Thyroid gland (tissue), 4 donors: ENCODE data around the gene DALRD3. TPM values are rescaled to one million over a fixed set of nuclear protein-coding genes. Genes with fewer than 3 reads are reported as not detected.

ENCODE experiments used
- DNase-seq, 2 donors: peaks; one replicate each; pipeline ENCODE4 v3.0.0-alpha.2; 2019
- H3K27ac ChIP-seq, 3 donors: fragments of 200-600 bp; sonication (generic); 1 replicate in 2 of 3; 2 replicates in 1 of 3; pipeline ENCODE4 v1.5.1; 2016 to 2019; ENCODE audit warnings: mild to moderate bottlenecking in 1 of 3, moderate library complexity in 1 of 3
- H3K27me3 ChIP-seq: fragments of 200-600 bp; sonication (generic); one replicate; pipeline ENCODE4 v1.5.1; 2019
- H3K36me3 ChIP-seq, 2 donors: fragments of 200-600 bp; sonication (generic); one replicate each; pipeline ENCODE4 v1.5.1; 2016 to 2019
- H3K4me1 ChIP-seq, 2 donors: fragments of 200-600 bp; sonication (generic); one replicate each; pipeline ENCODE4 v1.5.1; 2017 to 2019
- H3K4me3 ChIP-seq, 3 donors: fragments of 200-600 bp; sonication (generic); replicated peaks in 1 of 3; 1 replicate in 2 of 3; 2 replicates in 1 of 3; pipeline ENCODE4 v1.5.1; 2016; ENCODE audit warnings: mild to moderate bottlenecking in 1 of 3
- H3K9me3 ChIP-seq: fragments of 200-600 bp; sonication (generic); one replicate; pipeline ENCODE4 v1.5.1; 2017
- POLR2A ChIP-seq, 2 donors: fragments of 450-650 bp; IDR thresholded peaks; one replicate each; pipeline ENCODE4 v1.6.1; 2017; ENCODE audit warnings: antibody characterized with exemption in 2 of 2, mild to moderate bottlenecking in 2 of 2, moderate library complexity in 1 of 2
- whole genome bisulfite sequencing, 2 donors: methylation state at CpG; one replicate each; pipeline ENCODE4 v1.1.5; 2017; 5-methylcytosine and 5-hydroxymethylcytosine counted together
- intact Hi-C: fragments of 100-400 bp; cut with DNase I; formaldehyde crosslinking; loops from one replicate; pipeline ENCODE4 v1.15.1; 2023
- total RNA-seq, 4 donors: library from RNA; depleted of rRNA; stranded (reverse); fragments of >200 nt; gene quantifications; one replicate each; pipeline ENCODE4 v1.2.3, GENCODE V29; 2016
- TF ChIP-seq, protein P1 (sequence below), 6 experiments: fragments of 200-600 bp in 3 of 6; fragments of 450-650 bp in 3 of 6; sonication (generic) in 3 of 6; IDR thresholded peaks; one replicate each; pipeline ENCODE4 v1.5.1; 2016 to 2019; ENCODE audit warnings: antibody characterized with exemption in 6 of 6, mild to moderate bottlenecking in 2 of 6, inconsistent platforms in 1 of 6, moderate library complexity in 1 of 6

DALRD3 gene
- total RNA-seq, 4 donors from 2014 or later: 43.1 to 91.4 (median 60.0) TPM

DNA sequence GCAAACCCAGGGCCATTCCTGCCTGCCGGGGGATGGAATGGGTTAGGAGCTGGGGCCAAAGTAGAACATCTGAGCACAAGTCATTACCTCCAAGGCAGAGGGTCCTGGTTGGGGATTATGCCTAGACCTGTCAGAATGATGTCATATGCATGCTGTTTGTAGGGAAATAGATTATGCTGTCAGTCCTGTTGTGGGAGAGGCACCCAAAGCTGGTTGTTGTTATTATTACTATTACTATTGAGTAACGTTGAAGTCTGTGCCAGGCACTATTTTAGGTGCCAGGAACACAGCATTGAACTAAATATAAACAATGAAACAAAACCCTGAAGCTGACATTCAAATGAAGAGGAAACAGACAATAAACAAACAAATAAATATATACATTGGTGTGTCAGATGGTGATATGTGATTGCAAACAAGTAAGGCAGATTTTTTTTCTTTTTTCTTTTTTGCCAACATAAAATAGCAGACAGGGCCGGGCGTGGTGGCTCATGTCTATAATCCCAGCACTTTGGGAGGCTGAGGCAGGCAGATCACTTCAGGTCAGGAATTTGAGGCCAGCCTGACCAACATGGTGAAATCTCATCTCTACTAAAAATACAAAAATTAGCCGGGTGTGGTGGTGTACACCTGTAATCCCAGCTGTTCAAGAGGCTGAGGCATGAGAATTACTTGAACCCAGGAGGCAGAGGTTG is 26.4 kb downstream of the DALRD3 start:
- no peak overlapping the region for H3K4me3 ChIP-seq
- H3K9me3 ChIP-seq: no peaks in the 10 kb centered on the region
- intact Hi-C loops: no loop called here
- H3K27ac ChIP-seq: no peak overlapping the region
- DNase-seq: no peak
- whole genome bisulfite sequencing, 2 donors: 74 to 76% methylated on average over 5 of the region's 5 CpGs
- TF ChIP-seq, protein P1, sequence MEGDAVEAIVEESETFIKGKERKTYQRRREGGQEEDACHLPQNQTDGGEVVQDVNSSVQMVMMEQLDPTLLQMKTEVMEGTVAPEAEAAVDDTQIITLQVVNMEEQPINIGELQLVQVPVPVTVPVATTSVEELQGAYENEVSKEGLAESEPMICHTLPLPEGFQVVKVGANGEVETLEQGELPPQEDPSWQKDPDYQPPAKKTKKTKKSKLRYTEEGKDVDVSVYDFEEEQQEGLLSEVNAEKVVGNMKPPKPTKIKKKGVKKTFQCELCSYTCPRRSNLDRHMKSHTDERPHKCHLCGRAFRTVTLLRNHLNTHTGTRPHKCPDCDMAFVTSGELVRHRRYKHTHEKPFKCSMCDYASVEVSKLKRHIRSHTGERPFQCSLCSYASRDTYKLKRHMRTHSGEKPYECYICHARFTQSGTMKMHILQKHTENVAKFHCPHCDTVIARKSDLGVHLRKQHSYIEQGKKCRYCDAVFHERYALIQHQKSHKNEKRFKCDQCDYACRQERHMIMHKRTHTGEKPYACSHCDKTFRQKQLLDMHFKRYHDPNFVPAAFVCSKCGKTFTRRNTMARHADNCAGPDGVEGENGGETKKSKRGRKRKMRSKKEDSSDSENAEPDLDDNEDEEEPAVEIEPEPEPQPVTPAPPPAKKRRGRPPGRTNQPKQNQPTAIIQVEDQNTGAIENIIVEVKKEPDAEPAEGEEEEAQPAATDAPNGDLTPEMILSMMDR (IDR thresholded peaks at IDR 0.05): no peak
- TF ChIP-seq POLR2A (IDR thresholded peaks at IDR 0.05): no peak
- peaks cover 16 to 18% of the 10 kb centered on the region in 2 donors for H3K4me1 ChIP-seq
- peaks cover 0 to 5% of the 10 kb centered on the region in 2 donors for H3K36me3 ChIP-seq
- no peaks in the 10 kb centered on the region for H3K27me3 ChIP-seq

DNA sequence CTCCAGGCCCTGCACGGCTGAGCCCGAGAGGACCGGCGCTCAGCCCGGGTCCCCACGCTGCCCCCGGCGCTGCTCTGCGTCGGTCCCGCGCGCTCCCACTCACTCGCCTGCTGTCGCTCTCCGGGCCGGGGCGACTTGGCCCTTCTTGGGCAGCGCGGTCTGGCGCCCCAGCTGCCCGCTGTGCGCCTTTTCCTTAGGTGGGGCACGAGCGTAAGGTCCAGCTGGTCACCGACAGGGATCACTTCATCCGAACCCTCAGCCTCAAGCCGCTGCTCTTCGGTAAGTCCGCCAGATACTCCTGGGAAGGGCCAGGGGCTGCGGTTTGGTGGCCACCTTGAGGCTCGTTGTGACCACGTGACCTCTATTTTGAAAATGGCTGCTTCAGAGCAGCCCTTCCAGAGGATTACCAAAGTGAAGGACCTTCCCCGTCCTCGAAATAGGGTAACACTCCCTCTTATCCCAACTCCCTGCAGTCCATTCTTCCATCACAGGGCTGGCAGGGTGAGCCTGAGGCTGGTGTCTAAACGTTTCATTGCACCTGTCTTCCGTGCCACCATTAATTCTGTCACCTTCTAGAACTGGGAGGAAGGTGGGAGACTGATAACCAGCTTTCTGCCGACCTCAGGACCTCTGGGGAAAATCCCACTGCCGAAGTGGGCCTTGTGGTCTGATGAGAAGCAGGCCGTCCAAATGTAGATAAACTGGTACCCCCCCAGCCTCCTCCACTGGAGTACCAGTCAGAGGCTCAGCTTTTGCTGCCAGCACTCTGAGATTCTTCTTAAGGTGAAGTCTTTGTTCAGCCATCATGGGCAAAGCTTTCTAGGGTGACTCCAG is 27.5 kb downstream of the DALRD3 start:
- H3K36me3 ChIP-seq: peaks cover 0 to 8% of the 10 kb centered on the region in 2 donors
- peak; percentile 26 to 38 for DNase-seq
- TF ChIP-seq, protein P1 (IDR thresholded peaks at IDR 0.05): no peak
- no peak for TF ChIP-seq POLR2A (IDR thresholded peaks at IDR 0.05)
- peaks cover 16 to 18% of the 10 kb centered on the region in 2 donors for H3K4me1 ChIP-seq
- H3K4me3 ChIP-seq: peak overlapping the region; percentile 40 to 80 (median 64)
- no peaks in the 10 kb centered on the region for H3K9me3 ChIP-seq
- intact Hi-C loops: no loop called here
- H3K27me3 ChIP-seq: no peaks in the 10 kb centered on the region
- 6 to 8% methylated on average over 20 to 28 of the region's 40 CpGs for WGBS, 2 donors
- peak overlapping the region; percentile 53 to 83 (median 81) for H3K27ac ChIP-seq

DNA sequence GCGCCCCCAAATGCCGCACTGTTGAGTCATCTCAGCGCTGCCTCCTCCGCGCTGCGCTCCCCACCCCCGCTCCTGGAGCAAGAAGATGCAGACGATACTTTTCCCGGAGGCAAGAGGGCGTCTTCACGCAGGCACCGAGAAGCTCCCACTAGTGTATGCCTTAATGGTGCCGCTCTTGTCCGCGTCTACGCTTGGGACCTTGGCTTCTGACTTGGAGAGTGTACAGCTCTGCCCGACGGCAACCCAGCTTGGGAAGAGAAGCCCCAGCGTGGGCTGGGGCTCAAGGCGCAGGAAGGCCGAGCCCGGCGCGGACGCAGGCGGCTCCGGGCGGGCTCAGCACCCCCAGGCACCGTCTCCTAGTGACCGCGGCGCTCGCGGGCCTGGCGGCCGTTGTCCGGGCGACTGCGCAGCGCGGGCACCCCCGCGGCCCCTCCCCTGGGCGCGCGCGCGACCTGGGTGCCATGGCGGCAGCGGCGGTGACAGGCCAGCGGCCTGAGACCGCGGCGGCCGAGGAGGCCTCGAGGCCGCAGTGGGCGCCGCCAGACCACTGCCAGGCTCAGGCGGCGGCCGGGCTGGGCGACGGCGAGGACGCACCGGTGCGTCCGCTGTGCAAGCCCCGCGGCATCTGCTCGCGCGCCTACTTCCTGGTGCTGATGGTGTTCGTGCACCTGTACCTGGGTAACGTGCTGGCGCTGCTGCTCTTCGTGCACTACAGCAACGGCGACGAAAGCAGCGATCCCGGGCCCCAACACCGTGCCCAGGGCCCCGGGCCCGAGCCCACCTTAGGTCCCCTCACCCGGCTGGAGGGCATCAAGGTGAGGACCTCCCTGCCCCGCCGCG is 28.4 kb downstream of the DALRD3 start, which contains the start of gene P4HTM:
P4HTM (plus strand) TSS at position 446 of the 840 bp plus-strand sequence; CDS start at position 462, 16 bp downstream.
- 0% methylated on average over 26 of the region's 91 CpGs; no CpG with 5 or more reads in 1 of the 2 donors for WGBS, 2 donors
- TF ChIP-seq, protein P1 (IDR thresholded peaks at IDR 0.05): peak in 2 of 6 experiments; percentile 34 to 36
- TF ChIP-seq POLR2A (IDR thresholded peaks at IDR 0.05): peak; percentile 20 to 47
- Histone ChIP-seq H3K27me3 (no peaks in the 10 kb centered on the region), H3K27ac (peak within 1 kb of the TSS; percentile 81 to 83 (median 82)), H3K4me1 (peaks cover 16 to 18% of the 10 kb centered on the region in 2 donors), H3K36me3 (peaks cover 0 to 7% of the 10 kb centered on the region in 2 donors), H3K9me3 (no peaks in the 10 kb centered on the region), H3K4me3 (peak within 1 kb of the TSS; percentile 40 to 80 (median 64))
- peak; percentile 88 to 89 for DNase-seq
- intact Hi-C loops: no loop called here

DNA sequence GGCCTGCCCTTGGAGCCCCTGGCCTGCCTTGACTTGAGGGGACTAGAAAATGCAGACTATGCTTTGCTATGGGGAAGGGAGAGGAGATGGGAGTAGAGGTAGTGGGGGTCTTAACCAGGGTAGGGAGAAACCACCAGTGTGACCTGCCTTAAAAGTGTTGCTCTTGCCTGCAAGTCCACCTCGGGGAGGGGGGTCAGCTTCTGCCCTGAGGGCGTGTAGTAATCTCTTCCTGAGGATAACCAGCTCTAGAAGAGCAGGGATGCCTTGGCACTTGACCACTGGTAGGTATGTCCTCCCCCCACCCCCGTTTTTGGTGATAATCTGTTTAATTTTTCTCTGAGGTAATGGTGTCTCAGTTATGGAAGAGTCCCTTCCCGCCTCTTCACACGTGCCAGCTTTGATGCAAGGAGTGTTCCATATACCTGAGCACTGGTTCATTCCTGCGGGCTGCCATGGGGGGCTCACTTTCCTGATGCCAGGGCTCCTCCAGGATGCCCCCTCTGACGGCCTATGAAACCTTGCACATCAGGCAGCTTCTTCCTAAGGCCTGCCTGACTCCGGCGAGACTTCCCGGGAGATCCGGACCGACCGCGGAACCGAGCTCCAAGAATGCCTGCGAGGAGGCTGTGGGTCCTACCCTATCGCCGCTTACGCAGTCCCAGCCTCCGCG is 29.1 kb downstream of the DALRD3 start:
- H3K9me3 ChIP-seq: no peaks in the 10 kb centered on the region
- TF ChIP-seq, protein P1 (IDR thresholded peaks at IDR 0.05): no peak
- TF ChIP-seq POLR2A (IDR thresholded peaks at IDR 0.05): no peak
- peaks cover 1 to 7% of the 10 kb centered on the region in 2 donors for H3K36me3 ChIP-seq
- H3K4me1 ChIP-seq: peaks cover 16 to 18% of the 10 kb centered on the region in 2 donors
- intact Hi-C loops: no loop called here
- no peaks in the 10 kb centered on the region for H3K27me3 ChIP-seq
- WGBS, 2 donors: 8 to 15% methylated on average over 13 to 18 of the region's 21 CpGs
- DNase-seq: no peak
- H3K27ac ChIP-seq: peak overlapping the region; percentile 81 to 83 (median 82)
- peak overlapping the region; percentile 0 to 80 (median 64) for H3K4me3 ChIP-seq
